DLD1 (cell line): Measurements from ENCODE around the gene RASAL2.

Experiments used
- in situ Hi-C: cut with HindIII; loops from 2 replicates; pipeline ENCODE4 v1.10.0; 2017; ENCODE audit warnings: low sequenced_read_pairs

The RASAL2 gene

DNA sequence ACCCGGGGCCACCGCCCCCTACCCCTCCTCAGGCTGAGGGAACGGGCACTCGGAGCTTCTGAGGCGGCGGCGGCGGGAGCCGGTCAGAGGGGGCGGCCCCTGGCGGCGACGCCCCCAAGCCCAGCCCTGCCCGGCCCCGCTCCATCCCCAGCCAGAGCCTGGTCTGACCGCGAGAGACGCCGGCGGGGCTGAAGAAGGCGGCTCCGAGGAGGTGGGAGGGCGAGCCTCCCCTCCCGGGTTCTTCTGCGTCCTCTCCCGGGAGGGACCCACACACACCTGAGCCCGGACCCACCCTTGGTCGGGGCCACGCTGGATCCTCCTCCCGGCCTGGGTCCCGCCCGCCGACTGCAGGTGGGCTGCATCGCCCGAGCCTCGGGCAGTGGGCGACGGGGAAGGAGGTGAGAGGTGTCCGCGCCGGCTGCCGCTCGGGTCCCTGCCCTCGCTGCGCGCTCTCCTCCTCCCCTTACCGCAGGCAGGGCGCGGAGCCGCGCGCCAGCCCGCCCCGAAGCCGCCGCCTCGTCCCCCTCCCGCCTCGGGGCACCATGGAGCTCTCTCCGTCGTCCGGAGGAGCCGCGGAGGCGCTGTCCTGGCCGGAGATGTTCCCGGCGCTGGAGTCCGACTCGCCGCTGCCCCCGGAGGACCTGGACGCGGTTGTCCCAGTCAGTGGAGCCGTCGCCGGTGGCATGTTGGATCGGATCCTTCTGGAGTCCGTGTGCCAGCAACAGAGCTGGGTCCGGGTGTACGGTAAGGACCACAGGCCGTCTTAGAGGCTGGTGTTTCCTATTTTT is at the start of gene RASAL2:
RASAL2 (plus strand) TSS at position 154 of the 788 bp plus-strand sequence; CDS start at position 543, 389 bp downstream.
- in situ Hi-C loops, result no loop called here

DNA sequence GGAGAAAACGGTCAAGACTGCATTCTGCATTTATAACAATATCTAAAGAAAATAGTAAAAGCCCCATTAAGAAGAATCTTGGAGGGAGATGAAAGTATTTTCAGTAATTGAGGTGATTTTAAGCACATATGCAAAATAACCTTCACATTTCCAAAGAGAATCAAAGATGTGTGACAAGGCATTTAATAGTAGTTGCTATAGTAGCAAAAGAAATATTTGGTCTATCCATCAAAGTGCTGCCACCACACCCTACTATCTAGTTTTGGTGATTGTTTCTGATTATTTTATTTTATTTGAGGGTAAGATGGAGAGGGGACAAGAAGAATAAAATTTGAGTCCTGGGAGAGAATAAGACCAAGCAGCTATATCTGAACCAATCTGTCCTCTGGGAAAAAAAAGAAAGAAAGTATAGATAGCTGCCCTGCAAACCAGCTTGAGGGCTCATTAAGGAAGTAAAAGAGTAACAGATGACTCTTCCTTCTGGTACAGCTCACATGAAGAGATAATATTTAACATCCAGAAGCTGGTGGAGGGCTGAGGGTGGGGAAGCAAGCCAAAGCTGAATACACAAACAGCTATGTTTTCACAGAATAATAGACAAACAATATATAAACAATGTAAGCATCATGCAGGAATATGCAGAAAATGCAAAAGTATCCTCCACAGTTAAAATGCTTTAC is 47.2 kb upstream of the RASAL2 start:
- in situ Hi-C loops, result no loop called here

DNA sequence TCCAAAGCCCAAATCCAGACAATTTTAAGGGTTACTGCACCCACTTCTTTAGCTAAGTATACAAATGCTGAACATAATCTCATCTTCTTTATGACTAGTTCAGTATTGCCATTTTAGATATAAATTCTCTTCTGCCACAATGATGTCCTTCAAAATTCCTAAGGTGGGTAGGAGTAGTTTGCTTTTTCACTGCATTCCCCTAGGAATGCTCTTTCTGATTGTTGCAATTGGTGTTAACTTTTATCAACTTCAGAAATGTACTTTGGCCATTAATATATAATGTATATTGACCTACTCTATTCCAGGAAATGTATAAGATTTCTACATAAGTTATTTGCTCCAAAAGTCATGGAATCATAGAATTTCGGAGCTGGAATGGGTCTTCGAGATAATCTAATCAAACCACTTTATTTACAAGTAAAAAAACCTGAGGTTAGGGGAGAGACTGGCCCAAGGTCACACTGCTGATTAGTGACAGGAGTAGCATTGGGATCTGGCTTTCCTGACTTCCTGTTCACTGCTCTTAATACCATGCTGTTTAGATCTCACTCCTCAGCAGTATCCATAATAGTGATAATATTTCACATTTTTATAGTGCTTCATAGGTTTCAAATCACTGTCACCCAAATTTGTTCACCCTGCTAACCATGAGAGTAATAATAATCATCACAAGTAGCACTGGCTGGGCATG is 46.4 kb upstream of the RASAL2 start:
- in situ Hi-C loops, result no loop called here

DNA sequence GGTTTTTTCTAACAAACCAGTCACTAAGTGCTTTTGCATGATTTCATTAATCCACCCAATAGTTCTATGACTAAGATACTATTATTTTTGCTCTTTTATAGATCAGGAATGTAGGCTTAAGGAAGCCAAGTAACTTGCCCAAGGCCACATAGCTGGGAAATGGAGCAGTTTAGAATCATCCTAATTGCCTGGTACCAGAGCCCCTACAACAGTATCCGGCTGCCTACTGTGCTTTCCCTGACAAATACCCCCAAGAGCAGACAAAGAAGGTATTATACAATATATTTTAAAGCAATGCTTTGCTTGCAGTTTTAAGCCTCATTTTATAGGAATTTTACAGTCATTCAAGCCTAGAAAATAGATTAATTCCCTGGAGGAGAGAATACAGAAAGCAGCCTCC is 45.5 kb upstream of the RASAL2 start:
- in situ Hi-C loops, result no loop called here

DNA sequence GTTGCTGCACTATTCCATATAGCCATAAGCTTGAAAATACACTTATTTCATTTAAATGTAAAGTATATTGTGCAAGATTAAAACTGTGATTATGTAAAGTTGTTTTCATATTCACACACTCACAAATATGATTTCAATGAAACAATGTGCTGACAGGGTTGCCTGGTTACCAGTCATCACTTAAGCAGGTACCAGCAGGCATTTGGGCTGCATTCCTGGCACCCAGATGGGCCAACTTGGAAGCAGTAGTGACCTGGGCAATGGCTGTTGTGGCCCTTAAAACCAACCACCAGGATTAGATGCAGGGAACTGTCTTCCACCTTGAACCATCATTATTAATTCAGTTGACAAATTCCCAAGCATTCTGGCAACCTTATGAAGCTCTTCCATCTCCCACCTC is 45.0 kb upstream of the RASAL2 start:
- in situ Hi-C loops, result no loop called here

DNA sequence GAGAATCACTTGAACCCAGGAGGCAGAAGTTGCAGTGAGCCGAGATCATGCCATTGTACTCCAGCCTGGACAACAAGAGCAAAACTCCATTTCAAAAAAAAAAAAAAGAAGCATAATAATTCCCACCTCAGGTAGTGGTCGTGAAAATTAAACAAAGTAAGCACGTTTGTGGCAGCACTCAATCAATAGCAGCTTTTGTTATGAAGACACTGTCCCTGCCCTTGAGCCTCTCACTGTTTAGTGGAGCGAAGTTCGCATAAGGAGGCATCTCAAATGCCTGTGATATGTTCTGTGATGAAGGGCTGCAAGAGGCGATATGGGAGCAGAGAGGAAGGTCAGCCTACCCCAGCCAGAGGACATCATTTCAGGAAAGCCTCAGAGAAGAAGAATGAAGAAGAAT is 43.8 kb upstream of the RASAL2 start:
- in situ Hi-C loops, result no loop called here

DNA sequence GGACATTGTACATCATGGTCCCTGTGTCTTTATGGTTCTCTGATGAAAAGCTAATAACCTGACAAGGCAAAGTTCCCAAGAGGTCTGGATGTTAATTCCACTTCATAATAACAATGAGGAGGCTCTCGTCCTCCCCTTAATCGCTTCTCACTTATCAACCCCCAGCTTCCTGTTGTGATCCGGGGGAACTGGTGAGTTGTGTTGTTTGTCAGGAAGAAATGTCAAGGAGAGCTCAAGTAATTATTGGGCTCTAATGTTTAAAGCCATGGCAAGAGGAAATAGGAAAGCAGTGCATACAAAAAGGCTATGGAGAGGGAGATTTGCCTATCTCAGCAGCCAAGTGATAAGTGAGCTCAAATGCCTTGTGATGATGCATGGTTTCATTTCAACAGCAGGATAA is 42.8 kb upstream of the RASAL2 start:
- in situ Hi-C loops, result no loop called here

DNA sequence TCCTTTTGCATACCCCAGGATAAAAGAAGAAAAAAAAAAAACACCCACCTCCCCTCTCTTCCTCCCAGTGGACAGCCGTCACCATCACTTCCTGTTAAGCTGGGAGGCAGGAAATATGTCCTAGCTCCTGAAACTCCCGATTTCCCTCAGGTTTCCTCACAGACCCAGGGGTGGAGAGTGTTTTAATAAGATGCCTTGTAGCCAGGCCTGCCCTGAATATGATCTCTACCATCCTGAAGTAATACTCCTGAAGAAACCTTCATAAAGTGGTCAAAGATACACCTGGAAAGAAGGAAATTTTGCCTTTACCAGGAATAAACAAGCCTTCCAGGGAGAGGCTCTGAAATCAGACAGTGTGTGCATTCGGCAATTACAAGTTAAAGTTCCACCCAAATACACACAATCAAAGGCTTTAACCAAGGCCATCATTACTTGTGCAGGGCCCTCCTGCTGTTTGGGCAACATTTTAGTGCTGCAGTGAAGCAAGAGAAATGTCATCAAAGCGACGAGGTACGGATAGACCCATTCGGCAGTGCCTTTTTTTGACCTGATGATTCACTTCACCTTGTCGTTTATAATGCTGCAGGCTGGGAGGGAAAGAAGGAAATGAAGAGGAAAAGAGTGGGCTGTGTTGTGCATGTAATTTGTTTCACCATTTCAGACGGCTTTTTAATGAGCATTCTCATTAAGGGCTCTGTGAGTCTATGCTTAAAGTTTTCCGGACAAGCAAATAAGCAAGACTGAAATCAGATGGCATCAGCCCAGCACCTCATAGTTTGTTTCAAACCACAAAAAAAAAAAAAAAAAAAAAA is 41.0 kb upstream of the RASAL2 start:
- in situ Hi-C loops, result no loop called here

DNA sequence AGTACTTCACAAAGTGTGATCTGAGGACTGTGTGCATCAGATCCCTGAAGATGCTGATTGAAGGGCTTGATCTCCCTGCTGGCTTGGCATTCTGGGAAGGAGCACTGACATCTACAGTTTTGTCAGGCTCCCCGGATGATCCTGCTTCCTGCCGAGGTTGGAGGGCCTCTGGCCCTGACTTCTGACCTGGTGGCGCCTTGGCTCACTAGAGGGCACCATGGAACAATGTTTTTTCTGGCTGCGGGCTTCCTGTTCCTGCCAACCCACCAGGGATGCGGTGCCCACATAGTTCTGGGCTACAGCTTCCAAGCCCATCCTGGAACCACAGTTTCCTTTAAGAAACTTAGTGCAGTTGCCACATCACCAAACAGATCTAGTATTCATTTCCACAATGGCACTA is 38.8 kb upstream of the RASAL2 start:
- in situ Hi-C loops, result no loop called here

DNA sequence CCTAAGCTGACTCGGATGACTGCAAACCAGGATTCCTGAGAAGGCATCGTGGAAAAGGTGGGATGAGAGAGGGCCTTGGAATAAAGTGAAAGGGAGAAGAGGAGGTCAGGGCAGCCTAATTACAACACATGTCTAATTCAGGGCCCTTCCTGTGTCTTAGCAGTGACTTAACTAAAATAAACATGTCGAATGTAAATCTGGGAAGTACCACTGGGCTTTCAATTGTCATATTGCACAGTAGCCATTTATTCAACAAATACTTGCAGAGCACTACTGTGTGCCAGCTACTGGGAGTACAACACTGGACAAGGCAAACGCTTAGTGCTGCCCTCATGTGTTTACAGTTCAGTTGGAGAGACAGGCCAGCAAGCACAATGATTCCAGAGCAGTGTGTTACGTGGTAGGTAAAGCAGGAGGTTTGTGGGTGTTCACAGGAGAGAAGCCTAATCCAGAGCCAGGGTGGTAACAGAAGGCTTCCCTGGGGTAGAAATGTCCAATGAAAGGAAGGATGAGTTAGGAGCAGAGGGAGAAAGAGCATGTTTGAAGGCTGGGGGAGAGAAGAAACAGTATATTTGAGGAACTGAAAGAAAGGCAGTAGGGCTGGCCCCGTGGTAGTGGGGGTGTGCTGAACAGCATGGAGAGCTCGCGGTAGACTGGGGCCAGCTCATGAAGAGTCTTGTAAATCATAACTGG is 38.0 kb upstream of the RASAL2 start:
- in situ Hi-C loops, result no loop called here

DNA sequence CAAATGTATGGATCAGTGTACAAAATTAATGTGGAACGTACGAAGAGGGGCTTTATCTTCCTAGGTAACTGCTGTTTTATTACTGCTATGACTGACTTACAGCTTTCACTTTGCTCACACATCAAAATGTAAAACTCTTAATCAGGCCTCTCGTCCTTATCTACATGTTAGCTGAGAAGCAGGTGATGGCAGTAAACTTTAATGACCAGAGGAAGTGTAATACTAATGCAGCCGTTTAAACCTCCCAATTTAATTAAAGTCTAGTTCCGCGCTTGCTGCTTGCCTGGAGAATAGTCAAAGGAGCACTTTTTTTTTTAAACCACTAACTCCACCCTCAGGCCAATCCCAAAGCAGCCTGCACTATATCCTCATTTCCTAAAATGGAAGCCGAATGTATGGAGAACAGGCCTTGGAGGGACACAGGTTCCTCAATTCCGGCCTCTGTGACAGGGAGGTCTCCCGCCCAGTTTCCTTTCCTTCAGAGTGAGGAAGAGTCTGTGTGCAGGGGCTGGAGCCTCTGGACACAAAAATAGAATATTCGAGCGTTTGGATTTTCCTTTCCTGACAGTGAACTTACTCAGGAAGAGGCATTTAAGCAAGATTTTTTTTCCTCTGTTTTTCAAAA is 36.7 kb upstream of the RASAL2 start:
- in situ Hi-C loops, result no loop called here

DNA sequence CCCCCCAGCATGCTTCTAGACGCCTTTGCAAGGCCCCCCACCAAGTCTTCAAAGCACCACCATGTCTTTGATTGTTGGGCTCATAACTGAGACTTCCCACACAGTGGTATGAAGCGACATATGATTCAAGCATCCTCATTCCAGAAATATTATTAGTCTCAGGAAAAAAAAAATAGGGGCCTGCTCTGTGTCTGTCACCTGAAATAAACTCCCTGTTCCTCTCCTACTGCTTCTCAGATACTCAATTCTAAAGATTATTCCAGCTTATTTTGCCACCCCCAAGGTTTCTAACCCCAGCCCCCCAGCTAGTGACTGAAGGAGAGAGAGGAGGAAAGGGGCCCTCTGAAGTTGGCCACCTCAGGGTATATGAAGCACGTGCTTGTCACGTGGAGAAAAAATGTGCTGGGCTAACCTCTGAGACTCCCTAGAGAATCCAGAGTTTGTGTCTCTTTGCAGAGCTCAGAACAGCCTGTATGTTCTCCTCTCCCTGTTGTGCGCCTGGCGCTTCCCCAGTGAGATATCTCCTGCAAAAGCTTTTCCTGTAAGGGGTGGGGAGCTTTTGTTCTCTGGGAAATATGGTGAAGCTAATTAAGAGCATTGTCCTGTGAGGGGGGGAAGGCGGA is 35.9 kb upstream of the RASAL2 start:
- in situ Hi-C loops, result no loop called here

DNA sequence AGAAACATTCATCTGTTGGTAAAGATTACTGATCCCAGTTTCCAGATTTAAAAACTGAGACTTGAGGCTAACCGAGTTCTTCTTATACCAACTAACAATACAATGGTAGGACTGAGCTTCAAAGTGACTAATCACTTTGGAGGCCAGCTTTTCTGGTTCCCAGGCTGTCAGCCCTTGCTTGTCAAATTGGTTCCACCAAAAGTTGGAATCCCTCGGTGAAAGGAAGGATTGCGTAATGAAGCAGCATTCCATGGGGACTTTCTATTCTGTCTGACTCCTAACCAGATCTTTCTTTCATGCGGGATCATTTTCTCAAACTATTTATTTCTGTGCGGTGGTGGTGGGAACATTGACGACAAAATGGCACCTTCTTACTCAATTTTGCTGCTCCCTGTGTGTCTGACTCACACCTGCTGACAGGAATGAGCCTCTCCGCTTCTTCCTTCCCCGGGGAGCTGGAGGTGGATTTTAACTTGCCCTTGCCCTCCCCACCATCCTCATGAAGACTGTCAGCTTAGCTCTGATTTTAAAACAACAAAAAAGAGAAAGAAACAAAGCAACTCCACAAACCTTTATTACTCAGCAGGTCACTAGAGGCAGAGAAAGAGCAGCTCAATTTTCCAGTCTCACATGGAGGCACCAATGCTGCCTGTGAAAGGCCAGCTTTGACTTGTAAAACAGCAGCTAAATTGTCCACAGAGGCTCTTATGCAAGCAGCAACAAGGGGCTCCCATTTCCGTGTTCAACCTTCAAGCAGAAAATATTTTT is 32.9 kb upstream of the RASAL2 start:
- in situ Hi-C loops, result no loop called here

DNA sequence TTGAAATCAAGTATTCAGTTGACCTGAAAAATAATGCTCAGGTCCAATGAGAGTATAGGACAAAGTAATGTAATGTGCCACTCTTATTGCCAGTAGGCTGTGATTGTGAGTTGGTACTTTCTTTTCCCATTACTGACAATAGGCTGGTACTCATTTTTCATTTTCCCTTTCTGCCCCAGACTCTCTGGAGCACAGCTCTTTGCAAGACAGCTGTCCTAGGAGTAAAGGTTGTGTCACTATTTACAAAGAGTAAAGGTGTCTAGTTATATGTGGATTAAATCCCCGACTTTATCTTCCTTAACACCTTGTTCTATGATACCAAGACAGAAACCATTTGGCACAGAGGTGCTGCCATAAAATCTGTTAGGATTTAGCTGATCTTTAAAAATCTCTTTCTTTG is 32.3 kb upstream of the RASAL2 start:
- in situ Hi-C loops, result no loop called here

DNA sequence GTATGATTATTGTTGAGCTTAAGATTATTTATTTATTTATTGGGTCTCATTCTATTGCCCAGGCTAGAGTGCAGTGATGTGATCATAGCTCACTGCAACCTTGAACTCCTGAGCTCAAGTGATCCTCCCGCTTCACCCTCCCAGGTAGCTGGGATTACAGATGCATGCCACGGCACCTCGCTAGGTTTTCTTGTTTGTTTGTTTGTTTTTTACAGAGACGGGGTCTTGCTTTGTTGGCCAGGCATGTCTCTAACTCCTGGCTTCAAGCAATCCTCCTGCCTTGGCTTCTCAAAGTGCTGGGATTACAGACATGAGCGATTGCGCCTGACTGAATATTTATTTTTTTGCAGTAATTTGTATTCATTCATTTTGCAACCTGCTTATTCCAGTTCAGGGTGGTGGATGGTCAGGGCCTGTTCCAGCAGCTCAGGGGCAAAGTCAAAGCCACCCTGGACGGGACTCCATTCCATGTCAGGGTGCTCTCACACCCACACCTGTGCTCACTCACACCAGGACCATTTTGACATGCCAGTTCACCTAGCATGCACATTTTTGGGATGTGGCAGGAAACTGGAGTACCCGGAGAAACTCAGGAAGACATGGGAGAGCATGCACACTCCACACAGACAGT is 29.6 kb upstream of the RASAL2 start:
- in situ Hi-C loops, result no loop called here

DNA sequence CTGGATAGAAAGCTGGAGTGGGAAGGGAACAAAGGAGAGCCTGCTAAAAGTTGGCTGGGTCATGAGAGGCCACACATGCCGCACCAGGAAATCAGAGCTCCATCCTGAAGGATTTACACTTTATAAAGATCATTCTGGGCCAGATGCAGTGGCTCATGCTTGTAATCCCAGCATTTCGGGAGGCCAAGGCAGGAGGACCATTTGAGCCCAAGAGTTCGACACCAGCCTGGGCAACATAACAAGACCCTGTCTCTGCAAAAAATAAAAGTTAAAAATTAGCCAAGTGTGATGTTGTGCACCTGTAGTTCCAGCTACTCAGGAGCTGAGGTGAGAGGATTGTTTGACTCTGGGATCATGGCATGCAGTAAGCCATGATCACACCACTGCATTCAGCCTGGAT is 28.7 kb upstream of the RASAL2 start:
- in situ Hi-C loops, result no loop called here

DNA sequence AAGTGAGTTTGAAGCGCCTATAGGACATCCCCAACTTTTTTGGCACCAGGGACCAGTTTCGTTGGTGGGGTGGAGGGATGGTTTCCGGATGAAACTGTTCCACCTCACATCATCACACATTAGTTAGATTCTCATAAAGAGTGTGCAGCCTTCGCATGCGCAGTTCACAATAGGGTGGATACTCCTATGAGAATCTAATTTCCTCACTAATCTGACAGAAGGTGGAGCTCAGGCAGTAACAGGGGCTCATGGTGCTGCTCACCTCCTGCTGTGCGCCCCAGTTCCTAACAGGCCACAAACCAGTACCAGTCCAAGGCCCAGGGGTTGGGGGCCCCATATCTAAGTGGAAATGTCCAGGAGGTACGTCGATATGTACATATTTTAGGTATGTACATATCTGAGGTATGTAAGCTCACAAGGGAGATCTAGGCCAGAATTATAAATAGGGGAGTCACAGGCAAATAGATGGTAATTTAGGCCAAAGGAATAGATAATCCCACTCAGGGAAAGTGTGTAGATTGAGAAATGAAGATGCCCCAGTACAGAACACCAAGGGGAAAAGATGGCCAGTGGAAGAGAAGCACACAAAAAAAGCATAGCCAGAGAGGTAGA is 27.5 kb upstream of the RASAL2 start:
- in situ Hi-C loops, result no loop called here
